VCaP (cell line): ENCODE results near the gene CDH8.

ENCODE experiments used
- H3K27ac ChIP-seq: fragments of 450-650 bp; 2 replicates; pipeline ENCODE4 v1.5.1; 2017
- TF ChIP-seq, protein P1 (sequence below): fragments of 450-650 bp; conservative IDR thresholded peaks from 2 replicates; pipeline ENCODE4 v1.5.1; 2017; ENCODE audit warnings: mild to moderate bottlenecking, moderate library complexity

The CDH8 gene

DNA sequence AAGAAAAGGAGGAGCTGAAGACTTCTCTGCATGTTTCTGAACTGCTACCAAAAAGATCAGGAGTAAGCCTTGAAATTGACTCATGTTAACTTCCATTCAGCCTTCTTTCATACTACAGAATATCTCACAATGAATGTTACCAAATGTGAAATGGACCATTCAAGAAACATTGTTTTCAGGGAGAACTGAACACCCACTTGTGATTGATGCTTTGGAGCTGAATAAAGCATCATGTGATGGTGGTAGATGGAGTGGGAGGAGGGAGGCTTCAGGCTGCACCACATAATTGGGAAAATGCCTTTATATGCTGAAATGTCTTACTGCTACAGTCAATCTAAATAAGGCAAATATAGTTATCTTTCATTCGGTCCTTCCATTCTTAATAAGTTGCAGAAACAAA lies 127.8 kb downstream of the CDH8 start:
- TF ChIP-seq, protein P1, sequence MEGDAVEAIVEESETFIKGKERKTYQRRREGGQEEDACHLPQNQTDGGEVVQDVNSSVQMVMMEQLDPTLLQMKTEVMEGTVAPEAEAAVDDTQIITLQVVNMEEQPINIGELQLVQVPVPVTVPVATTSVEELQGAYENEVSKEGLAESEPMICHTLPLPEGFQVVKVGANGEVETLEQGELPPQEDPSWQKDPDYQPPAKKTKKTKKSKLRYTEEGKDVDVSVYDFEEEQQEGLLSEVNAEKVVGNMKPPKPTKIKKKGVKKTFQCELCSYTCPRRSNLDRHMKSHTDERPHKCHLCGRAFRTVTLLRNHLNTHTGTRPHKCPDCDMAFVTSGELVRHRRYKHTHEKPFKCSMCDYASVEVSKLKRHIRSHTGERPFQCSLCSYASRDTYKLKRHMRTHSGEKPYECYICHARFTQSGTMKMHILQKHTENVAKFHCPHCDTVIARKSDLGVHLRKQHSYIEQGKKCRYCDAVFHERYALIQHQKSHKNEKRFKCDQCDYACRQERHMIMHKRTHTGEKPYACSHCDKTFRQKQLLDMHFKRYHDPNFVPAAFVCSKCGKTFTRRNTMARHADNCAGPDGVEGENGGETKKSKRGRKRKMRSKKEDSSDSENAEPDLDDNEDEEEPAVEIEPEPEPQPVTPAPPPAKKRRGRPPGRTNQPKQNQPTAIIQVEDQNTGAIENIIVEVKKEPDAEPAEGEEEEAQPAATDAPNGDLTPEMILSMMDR, result no peak
- H3K27ac ChIP-seq, result no peak overlapping the region

- TF ChIP-seq, protein P1, result no peak
- H3K27ac ChIP-seq, result no peak overlapping the region
Observed at GRCh38 chr16:61901689-61902088, 134.5 kb downstream of the CDH8 start.

DNA sequence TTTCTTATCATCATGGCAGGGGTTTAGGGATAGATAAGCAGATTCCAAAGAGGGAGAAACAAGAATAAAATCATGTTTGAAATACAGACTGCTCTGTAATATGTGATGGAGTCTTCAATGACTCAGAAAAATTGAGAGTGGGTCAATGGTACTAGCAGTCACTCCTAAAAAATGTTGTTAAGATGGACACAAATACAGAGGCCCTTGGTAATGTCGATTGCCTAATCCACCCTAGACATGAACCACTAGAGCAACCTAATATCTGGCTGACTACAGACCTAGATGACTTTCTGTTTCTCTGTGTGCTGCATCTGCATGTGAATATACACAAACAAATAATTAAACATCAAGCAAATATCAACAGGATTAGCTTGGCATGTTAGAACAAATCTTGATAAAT lies 135.8 kb downstream of the CDH8 start:
- TF ChIP-seq, protein P1, result no peak
- no peak overlapping the region for H3K27ac ChIP-seq

- H3K27ac ChIP-seq, result no peak overlapping the region
- TF ChIP-seq, protein P1, result no peak
Observed at GRCh38 chr16:61897657-61898056, 138.6 kb downstream of the CDH8 start.

DNA sequence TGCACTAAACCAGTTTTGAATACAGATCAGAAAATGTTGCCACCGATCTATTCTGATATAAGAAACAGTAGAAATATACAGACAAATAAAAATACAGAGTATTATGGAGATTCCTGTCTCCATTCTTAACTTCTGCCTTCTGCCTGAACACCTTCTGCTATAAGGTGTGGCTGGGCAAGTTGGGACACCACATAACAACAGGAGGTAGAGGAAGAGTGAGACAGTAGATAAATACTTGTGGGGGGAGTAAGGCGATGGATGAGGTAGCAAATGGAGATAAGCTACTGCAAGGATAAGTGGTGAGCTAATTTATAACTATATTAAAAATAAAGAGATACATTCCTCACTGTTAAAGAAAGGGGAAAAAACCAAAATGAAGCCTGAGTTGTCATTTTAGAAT lies 143.7 kb downstream of the CDH8 start:
- TF ChIP-seq, protein P1, result no peak
- no peak overlapping the region for H3K27ac ChIP-seq

DNA sequence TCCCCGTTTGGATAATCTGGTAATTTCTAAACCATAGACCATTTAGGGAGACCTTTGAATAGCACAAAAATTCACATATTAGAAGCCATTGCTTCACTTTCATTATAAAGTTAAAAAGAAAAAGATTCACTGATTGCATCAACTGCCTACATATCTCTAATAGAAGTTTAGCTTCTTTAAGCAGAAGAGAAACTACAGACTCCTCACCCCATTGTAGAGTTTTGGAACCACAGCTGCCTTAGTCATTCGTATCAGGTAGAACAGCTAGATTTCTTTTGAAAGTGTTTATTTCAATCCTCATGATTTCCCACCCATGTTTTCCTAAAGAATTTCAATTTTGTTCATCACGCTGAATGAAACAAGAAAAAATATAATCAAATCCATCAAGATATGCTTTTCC lies 144.8 kb downstream of the CDH8 start:
- H3K27ac ChIP-seq, result no peak overlapping the region
- TF ChIP-seq, protein P1, result no peak

GRCh38 chr16:61890386-61890785 lies 145.9 kb downstream of the CDH8 start:
- no peak overlapping the region for H3K27ac ChIP-seq
- TF ChIP-seq, protein P1, result no peak

- H3K27ac ChIP-seq, result no peak overlapping the region
- TF ChIP-seq, protein P1, result no peak
Observed at GRCh38 chr16:61887903-61888302, 148.3 kb downstream of the CDH8 start.
